H9 (cell line): Measurements from ENCODE around the gene IDH1. TPM values are rescaled to one million over a fixed set of nuclear protein-coding genes. Genes with fewer than 3 reads are reported as not detected.

Source experiments
- DNase-seq: peaks from one replicate; pipeline ENCODE4 v3.0.0-alpha.2; 2017
- H2AFZ ChIP-seq: one replicate; pipeline ENCODE4 v1.6.1; 2013; ENCODE audit warnings: mild to moderate bottlenecking, low read length, control low read depth, moderate library complexity
- H2AK5ac ChIP-seq: 2 replicates; pipeline ENCODE4 v1.6.1; 2013; ENCODE audit warnings: low read length, control low read depth, mixed read lengths; ENCODE audit not compliant: insufficient read length
- H2BK120ac ChIP-seq: one replicate; pipeline ENCODE4 v1.6.1; 2013; ENCODE audit warnings: low read depth, mild to moderate bottlenecking, low read length, control low read depth, inconsistent platforms; ENCODE audit not compliant: poor library complexity, severe bottlenecking
- H2BK12ac ChIP-seq: 2 replicates; pipeline ENCODE4 v1.6.1; 2013; ENCODE audit warnings: low read length, control low read depth, mixed read lengths, low read depth; ENCODE audit not compliant: insufficient read length
- H2BK15ac ChIP-seq: 2 replicates; pipeline ENCODE4 v1.6.1; 2013; ENCODE audit warnings: low read depth, low read length, control low read depth
- H2BK20ac ChIP-seq: one replicate; pipeline ENCODE4 v1.6.1; 2013; ENCODE audit warnings: low read depth, mild to moderate bottlenecking, low read length, control low read depth, inconsistent platforms; ENCODE audit not compliant: poor library complexity, severe bottlenecking
- H2BK5ac ChIP-seq: 2 replicates; pipeline ENCODE4 v1.6.1; 2013; ENCODE audit warnings: low read length, control low read depth, mixed read lengths; ENCODE audit not compliant: insufficient read length
- H3K14ac ChIP-seq: 2 replicates; pipeline ENCODE4 v1.6.1; 2013; ENCODE audit warnings: low read length, control low read depth; ENCODE audit not compliant: insufficient read depth
- H3K18ac ChIP-seq: 2 replicates; pipeline ENCODE4 v1.6.1; 2013; ENCODE audit warnings: low read depth, mild to moderate bottlenecking, mixed read lengths, low read length, control low read depth; ENCODE audit not compliant: insufficient read length
- H3K23ac ChIP-seq: 2 replicates; pipeline ENCODE4 v1.6.1; 2013; ENCODE audit warnings: low read length, control low read depth, mixed read lengths, low read depth; ENCODE audit not compliant: insufficient read length
- H3K23me2 ChIP-seq: 2 replicates; pipeline ENCODE4 v1.6.1; 2013; ENCODE audit warnings: low read depth, mild to moderate bottlenecking, mixed read lengths, low read length, control low read depth; ENCODE audit not compliant: insufficient read length, poor library complexity, severe bottlenecking
- H3K27ac ChIP-seq: 2 replicates; pipeline ENCODE4 v1.5.1; 2013; ENCODE audit warnings: low read length, control low read depth, mixed read lengths, low read depth; ENCODE audit not compliant: insufficient read length
- H3K27me3 ChIP-seq: 2 replicates; pipeline ENCODE4 v1.6.1; 2013; ENCODE audit warnings: low read length, control low read depth, inconsistent platforms; ENCODE audit not compliant: insufficient read depth
- H3K4ac ChIP-seq: 2 replicates; pipeline ENCODE4 v1.6.1; 2013; ENCODE audit warnings: low read depth, mild to moderate bottlenecking, control low read depth, inconsistent platforms, low read length, moderate library complexity
- H3K4me1 ChIP-seq: 2 replicates; pipeline ENCODE4 v1.6.1; 2013; ENCODE audit warnings: low read length, control low read depth, inconsistent platforms; ENCODE audit not compliant: insufficient read depth
- H3K4me2 ChIP-seq: 2 replicates; pipeline ENCODE4 v1.6.1; 2013; ENCODE audit warnings: low read length, control low read depth, mixed read lengths; ENCODE audit not compliant: insufficient read length, insufficient read depth
- H3K56ac ChIP-seq: 2 replicates; pipeline ENCODE4 v1.6.1; 2013; ENCODE audit warnings: low read depth, mild to moderate bottlenecking, mixed read lengths, low read length, control low read depth; ENCODE audit not compliant: insufficient read length
- H3K79me1 ChIP-seq: 2 replicates; pipeline ENCODE4 v1.6.1; 2013; ENCODE audit warnings: low read depth, mild to moderate bottlenecking, moderate library complexity, low read length, control low read depth, inconsistent platforms; ENCODE audit not compliant: insufficient read depth, poor library complexity, severe bottlenecking
- H3K79me2 ChIP-seq: 2 replicates; pipeline ENCODE4 v1.6.1; 2013; ENCODE audit warnings: low read length, control low read depth, inconsistent platforms; ENCODE audit not compliant: insufficient read depth
- H3K9ac ChIP-seq: 2 replicates; pipeline ENCODE4 v1.6.1; 2013; ENCODE audit warnings: low read length, control low read depth, mixed read lengths; ENCODE audit not compliant: insufficient read length; ENCODE audit errors: extremely low read depth
- H3K9me3 ChIP-seq: one replicate; pipeline ENCODE4 v1.6.1; 2013; ENCODE audit warnings: low read depth, low read length, inconsistent platforms; ENCODE audit not compliant: control insufficient read depth
- H3T11ph ChIP-seq: one replicate; pipeline ENCODE4 v1.6.1; 2013; ENCODE audit warnings: mild to moderate bottlenecking, low read length, control low read depth, inconsistent platforms
- H4K20me1 ChIP-seq: one replicate; pipeline ENCODE4 v1.6.1; 2013; ENCODE audit not compliant: control insufficient read depth, insufficient read length, insufficient read depth
- H4K5ac ChIP-seq: 2 replicates; pipeline ENCODE4 v1.6.1; 2013; ENCODE audit warnings: low read depth, mild to moderate bottlenecking, mixed read lengths, low read length, control low read depth; ENCODE audit not compliant: insufficient read length
- H4K8ac ChIP-seq: replicated peaks from 2 replicates; pipeline ENCODE4 v1.6.1; 2013; ENCODE audit warnings: low read length, control low read depth, mixed read lengths, low read depth; ENCODE audit not compliant: insufficient read length
- H4K91ac ChIP-seq: 2 replicates; pipeline ENCODE4 v1.6.1; 2013; ENCODE audit warnings: low read depth, mild to moderate bottlenecking, moderate library complexity, mixed read lengths, low read length, control low read depth; ENCODE audit not compliant: insufficient read length
- H3K27ac Mint-ChIP-seq, 3 experiments: 2 replicates in 2 of 3; 3 replicates in 1 of 3; pipeline ENCODE4 v1.8.0; 2020 to 2021; ENCODE audit warnings: mixed read lengths in 3 of 3, mild to moderate bottlenecking in 1 of 3, moderate library complexity in 1 of 3
- H3K27me3 Mint-ChIP-seq: 2 replicates; pipeline ENCODE4 v1.8.0; 2021; ENCODE audit warnings: low read depth, mild to moderate bottlenecking, moderate library complexity, mixed read lengths
- H3K36me3 Mint-ChIP-seq, 3 experiments: 2 replicates in 2 of 3; 3 replicates in 1 of 3; pipeline ENCODE4 v1.8.0; 2020 to 2021; ENCODE audit warnings: low read depth in 3 of 3, mixed read lengths in 3 of 3; ENCODE audit not compliant: insufficient read depth in 1 of 3
- H3K4me1 Mint-ChIP-seq, 2 experiments: 2 replicates each; pipeline ENCODE4 v1.8.0; 2020; ENCODE audit warnings: mixed read lengths in 2 of 2
- H3K4me3 Mint-ChIP-seq, 2 experiments: 2 replicates in 1 of 2; 3 replicates in 1 of 2; pipeline ENCODE4 v1.8.0; 2020 to 2021; ENCODE audit warnings: mild to moderate bottlenecking in 2 of 2, mixed read lengths in 2 of 2, moderate library complexity in 1 of 2
- H3K9me3 Mint-ChIP-seq, 2 experiments: 2 replicates in 1 of 2; 3 replicates in 1 of 2; pipeline ENCODE4 v1.8.0; 2020; ENCODE audit warnings: mild to moderate bottlenecking in 2 of 2, mixed read lengths in 2 of 2, moderate library complexity in 1 of 2
- CTCF ChIP-seq: fragments of 200-600 bp; sonication (generic); conservative IDR thresholded peaks from 3 replicates; pipeline ENCODE4 v1.8.0; 2021; ENCODE audit warnings: antibody characterized with exemption, mild to moderate bottlenecking
- WGBS: extraction: QIAGEN DNeasy Blood & Tissue Kit; methylation state at CpG from one replicate; pipeline ENCODE4 v1.1.7; 2013; ENCODE audit warnings: missing lambda C conversion rate, low lambda C conversion rate, mixed read lengths; ENCODE audit not compliant: insufficient read length; ENCODE audit errors: extremely low coverage; 5-methylcytosine and 5-hydroxymethylcytosine counted together
- total RNA-seq: library from RNA; stranded (reverse); gene quantifications from 2 replicates; pipeline ENCODE4 v1.2.1, GENCODE V29; 2021

IDH1 gene
- total RNA-seq, 1 experiment from 2014 or later = 234 TPM

- Mint-ChIP-seq H3K4me1 (no peaks in the 10 kb centered on the region), H3K36me3 (peaks cover 8 to 65% (median 44%) of the 10 kb centered on the region in 3 experiments; a peak in 6 of 7 replicates), H3K4me3 (no peak overlapping the region), H3K27ac (no peak overlapping the region), H3K27me3 (no peaks in the 10 kb centered on the region), H3K9me3 (no peaks in the 10 kb centered on the region)
- H3K9ac ChIP-seq = no peak overlapping the region
- no peaks in the 10 kb centered on the region for H3K79me2 ChIP-seq
- no peaks in the 10 kb centered on the region for H4K20me1 ChIP-seq
- H3T11ph ChIP-seq = no peak overlapping the region
- H3K56ac ChIP-seq = no peak overlapping the region
- no peak overlapping the region for H3K18ac ChIP-seq
- no peak overlapping the region for H3K4ac ChIP-seq
- H2BK5ac ChIP-seq = no peak overlapping the region
- H4K5ac ChIP-seq = no peak overlapping the region
- no peak overlapping the region for H2BK15ac ChIP-seq
- no peak overlapping the region for H2BK120ac ChIP-seq
- DNase-seq = no peak
- no peak overlapping the region for H4K8ac ChIP-seq
- no peak overlapping the region for H4K91ac ChIP-seq
- no peaks in the 10 kb centered on the region for H3K23me2 ChIP-seq
- H3K23ac ChIP-seq = no peak overlapping the region
- TF ChIP-seq CTCF = no peak
- H3K14ac ChIP-seq = no peak overlapping the region
- H2AFZ ChIP-seq = no peak overlapping the region
- H3K79me1 ChIP-seq = peaks cover 2% of the 10 kb centered on the region
- H2BK20ac ChIP-seq = no peak overlapping the region
- no peak overlapping the region for H2AK5ac ChIP-seq
- H3K27ac ChIP-seq = no peak overlapping the region
- H3K9me3 ChIP-seq = no peaks in the 10 kb centered on the region
- WGBS = no CpG with 5 or more reads among the region's 1 CpG
- H3K27me3 ChIP-seq = no peaks in the 10 kb centered on the region
- H3K4me2 ChIP-seq = no peak overlapping the region
- H3K4me1 ChIP-seq = no peaks in the 10 kb centered on the region
- no peak overlapping the region for H2BK12ac ChIP-seq
These were observed 43.1 kb upstream of the IDH1 start for GRCh38 chr2:208297961-208298360.
